RWPE2 (cell line): Measurements from ENCODE around the gene ZBP1.
A peak's percentile ranks its signal among the peaks of the same experiment; 100 is the strongest.

Experiments
- ATAC-seq: fragments of 200-7000 bp; cut with Tn5 transposase; 3 replicates; pipeline ENCODE4 v1.9.1; 2021; ENCODE audit warnings: low read depth
- DNase-seq: peaks from one replicate; pipeline ENCODE4 v3.0.0-alpha.2; 2020; ENCODE audit warnings: low spot score
- H3K27ac ChIP-seq: fragments of 450-650 bp; 2 replicates; pipeline ENCODE4 v1.5.1; 2017; ENCODE audit warnings: mild to moderate bottlenecking; ENCODE audit not compliant: poor library complexity, severe bottlenecking
- H3K27me3 ChIP-seq: fragments of 250-450 bp; sonication (Bioruptor Pico); 2 replicates; pipeline ENCODE4 v1.5.1; 2021; ENCODE audit warnings: mild to moderate bottlenecking, moderate library complexity; ENCODE audit not compliant: insufficient read depth, poor library complexity, severe bottlenecking
- H3K36me3 ChIP-seq: fragments of 250-450 bp; sonication (Bioruptor Pico); 2 replicates; pipeline ENCODE4 v1.5.1; 2020; ENCODE audit warnings: low read depth, mild to moderate bottlenecking, moderate library complexity
- H3K4me1 ChIP-seq: fragments of 250-450 bp; sonication (Bioruptor Pico); 2 replicates; pipeline ENCODE4 v1.5.1; 2021; ENCODE audit warnings: mild to moderate bottlenecking, moderate library complexity; ENCODE audit not compliant: insufficient read depth, poor library complexity, severe bottlenecking
- H3K4me3 ChIP-seq: fragments of 250-450 bp; sonication (Bioruptor Pico); 2 replicates; pipeline ENCODE4 v1.5.1; 2021; ENCODE audit warnings: mild to moderate bottlenecking, moderate library complexity; ENCODE audit not compliant: severe bottlenecking
- H3K9me3 ChIP-seq: fragments of 250-450 bp; sonication (Bioruptor Pico); 2 replicates; pipeline ENCODE4 v1.5.1; 2021; ENCODE audit warnings: mild to moderate bottlenecking, moderate library complexity; ENCODE audit not compliant: severe bottlenecking
- TF ChIP-seq, protein P1 (sequence below): fragments of 450-650 bp; IDR thresholded peaks from one replicate; pipeline ENCODE4 v1.5.1; 2017; ENCODE audit warnings: mild to moderate bottlenecking, moderate library complexity; ENCODE audit not compliant: poor library complexity, severe bottlenecking

Gene ZBP1

DNA sequence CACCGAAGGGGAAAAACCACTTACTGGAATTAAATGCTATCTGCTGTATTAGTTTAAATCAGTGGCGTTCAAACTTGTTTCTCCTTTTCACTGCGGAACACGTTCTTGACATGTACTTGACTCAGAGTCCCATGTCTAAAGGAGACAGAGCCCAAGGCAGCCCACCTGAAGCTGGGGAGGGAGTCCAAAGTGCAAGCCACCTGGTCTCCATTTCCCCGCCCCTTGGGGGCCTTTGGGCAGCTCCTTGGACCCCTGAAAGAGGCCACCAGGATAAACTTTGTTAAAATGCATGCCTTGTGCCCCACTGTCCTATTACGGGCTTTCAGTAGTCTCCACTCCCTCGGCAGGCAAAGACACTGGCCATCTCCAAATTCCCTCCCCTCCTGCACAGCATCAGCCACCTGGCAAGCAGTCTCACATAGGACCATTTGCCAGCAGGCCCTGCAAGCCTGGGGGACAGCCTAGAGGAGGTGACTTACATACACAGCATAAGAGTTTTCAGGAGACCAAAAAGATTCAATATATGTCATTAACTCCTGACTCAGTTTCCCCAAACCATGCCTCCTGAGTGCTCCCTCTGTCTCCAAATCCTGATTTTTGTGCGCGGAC is 52.7 kb downstream of the ZBP1 start:
- Histone ChIP-seq H3K27me3 (peaks cover 82% of the 10 kb centered on the region), H3K9me3 (no peaks in the 10 kb centered on the region), H3K36me3 (no peaks in the 10 kb centered on the region), H3K4me3 (no peak overlapping the region), H3K27ac (no peak overlapping the region), H3K4me1 (no peaks in the 10 kb centered on the region)
- TF ChIP-seq, protein P1, sequence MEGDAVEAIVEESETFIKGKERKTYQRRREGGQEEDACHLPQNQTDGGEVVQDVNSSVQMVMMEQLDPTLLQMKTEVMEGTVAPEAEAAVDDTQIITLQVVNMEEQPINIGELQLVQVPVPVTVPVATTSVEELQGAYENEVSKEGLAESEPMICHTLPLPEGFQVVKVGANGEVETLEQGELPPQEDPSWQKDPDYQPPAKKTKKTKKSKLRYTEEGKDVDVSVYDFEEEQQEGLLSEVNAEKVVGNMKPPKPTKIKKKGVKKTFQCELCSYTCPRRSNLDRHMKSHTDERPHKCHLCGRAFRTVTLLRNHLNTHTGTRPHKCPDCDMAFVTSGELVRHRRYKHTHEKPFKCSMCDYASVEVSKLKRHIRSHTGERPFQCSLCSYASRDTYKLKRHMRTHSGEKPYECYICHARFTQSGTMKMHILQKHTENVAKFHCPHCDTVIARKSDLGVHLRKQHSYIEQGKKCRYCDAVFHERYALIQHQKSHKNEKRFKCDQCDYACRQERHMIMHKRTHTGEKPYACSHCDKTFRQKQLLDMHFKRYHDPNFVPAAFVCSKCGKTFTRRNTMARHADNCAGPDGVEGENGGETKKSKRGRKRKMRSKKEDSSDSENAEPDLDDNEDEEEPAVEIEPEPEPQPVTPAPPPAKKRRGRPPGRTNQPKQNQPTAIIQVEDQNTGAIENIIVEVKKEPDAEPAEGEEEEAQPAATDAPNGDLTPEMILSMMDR: no peak
- DNase-seq: peak; percentile 64
- no peak for ATAC-seq

DNA sequence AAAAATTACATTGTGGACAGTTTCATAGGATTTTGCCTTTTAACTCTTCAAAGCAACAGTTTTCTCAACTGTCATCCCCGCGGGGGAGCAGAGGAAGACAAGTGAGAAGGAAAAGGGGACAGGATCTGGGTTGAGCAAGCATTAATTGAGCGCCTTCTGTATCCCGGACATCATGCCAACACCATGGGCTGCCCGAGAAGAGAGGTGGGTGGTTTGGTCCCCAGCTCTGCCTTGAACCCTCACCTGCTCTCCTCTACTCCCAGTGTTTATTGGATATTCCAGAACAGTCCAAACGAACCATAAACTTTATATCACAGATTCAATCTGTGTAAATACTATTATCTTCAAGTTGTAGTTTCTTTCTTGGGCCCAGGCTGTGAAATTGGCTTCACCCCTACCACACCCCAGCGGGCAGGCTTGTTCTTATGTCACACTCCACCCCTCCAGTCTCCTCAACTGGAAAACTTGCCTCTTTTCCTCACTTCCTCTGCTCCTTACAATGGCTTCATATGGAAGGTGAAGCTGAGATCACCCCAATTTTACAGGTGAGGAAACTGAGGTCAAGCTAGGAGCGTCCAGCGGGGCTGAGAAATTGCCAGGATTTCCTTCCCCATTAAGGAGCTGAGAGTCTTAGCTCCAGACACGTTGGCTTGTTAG is 53.3 kb downstream of the ZBP1 start:
- DNase-seq: no peak

DNA sequence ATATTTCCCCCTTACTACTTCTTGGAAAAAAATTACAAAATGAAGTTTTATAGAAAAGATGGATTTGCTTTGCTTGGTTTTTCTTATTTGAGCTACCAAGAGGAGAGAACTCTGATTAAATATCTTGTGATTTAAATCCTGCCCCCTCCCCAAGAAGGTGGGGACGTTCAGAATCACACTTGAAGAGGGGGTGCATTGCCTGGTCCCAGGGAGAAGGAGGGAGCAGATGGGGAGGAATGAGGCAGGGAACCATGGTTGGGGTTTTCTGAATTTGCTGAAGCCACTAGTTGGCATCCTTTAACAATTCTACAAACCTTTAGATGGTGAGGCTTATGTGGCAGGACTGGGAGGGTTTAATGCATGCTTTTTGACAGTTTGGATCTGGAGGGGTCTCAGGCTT is 53.8 kb downstream of the ZBP1 start:
- no peak overlapping the region for H3K4me3 ChIP-seq
- H3K4me1 ChIP-seq: no peaks in the 10 kb centered on the region
- H3K9me3 ChIP-seq: no peaks in the 10 kb centered on the region
- H3K27me3 ChIP-seq: peaks cover 91% of the 10 kb centered on the region
- ATAC-seq: no peak
- TF ChIP-seq, protein P1: no peak
- no peak overlapping the region for H3K27ac ChIP-seq
- DNase-seq: no peak
- H3K36me3 ChIP-seq: no peaks in the 10 kb centered on the region

More for the DNA sequence above, 53.3 kb downstream of the ZBP1 start:
- Histone ChIP-seq H3K9me3 (no peaks in the 10 kb centered on the region), H3K27me3 (peaks cover 85% of the 10 kb centered on the region), H3K4me3 (no peak overlapping the region), H3K36me3 (no peaks in the 10 kb centered on the region), H3K4me1 (no peaks in the 10 kb centered on the region), H3K27ac (no peak overlapping the region)
- TF ChIP-seq, protein P1: no peak
- ATAC-seq: no peak

DNA sequence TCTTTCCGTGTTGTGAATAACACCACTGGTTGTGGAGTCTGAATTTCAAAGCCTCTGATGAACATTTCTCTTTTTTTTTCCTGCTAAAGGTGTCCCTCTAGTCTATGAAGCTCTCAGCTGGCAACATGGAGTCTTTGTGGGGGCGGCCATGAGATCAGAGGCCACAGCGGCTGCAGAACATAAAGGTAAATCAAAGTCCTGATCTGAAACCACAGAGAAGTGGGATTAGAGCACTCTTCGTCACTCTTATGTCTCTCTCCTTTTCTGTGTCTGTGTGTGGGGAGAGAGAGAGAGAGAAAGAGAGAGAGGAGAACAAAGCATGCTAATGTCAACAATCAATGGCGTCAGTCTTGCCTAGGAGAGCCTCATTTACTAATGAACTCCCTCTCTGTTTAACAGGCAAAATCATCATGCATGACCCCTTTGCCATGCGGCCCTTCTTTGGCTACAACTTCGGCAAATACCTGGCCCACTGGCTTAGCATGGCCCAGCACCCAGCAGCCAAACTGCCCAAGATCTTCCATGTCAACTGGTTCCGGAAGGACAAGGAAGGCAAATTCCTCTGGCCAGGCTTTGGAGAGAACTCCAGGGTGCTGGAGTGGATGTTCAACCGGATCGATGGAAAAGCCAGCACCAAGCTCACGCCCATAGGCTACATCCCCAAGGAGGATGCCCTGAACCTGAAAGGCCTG is 55.1 kb downstream of the ZBP1 start:
- Histone ChIP-seq H3K27ac (no peak overlapping the region), H3K9me3 (no peaks in the 10 kb centered on the region), H3K4me3 (no peak overlapping the region), H3K4me1 (no peaks in the 10 kb centered on the region), H3K36me3 (no peaks in the 10 kb centered on the region), H3K27me3 (peaks cover 93% of the 10 kb centered on the region)
- DNase-seq (peak; percentile 67), ATAC-seq (no peak)
- TF ChIP-seq, protein P1: no peak
